ENCODE results near the gene IGSF21. TPM values are rescaled to one million over a fixed set of nuclear protein-coding genes. Genes with fewer than 3 reads are reported as not detected.

IGSF21 gene
- total RNA-seq, 2 experiments from 2014 or later, result not detected

DNA sequence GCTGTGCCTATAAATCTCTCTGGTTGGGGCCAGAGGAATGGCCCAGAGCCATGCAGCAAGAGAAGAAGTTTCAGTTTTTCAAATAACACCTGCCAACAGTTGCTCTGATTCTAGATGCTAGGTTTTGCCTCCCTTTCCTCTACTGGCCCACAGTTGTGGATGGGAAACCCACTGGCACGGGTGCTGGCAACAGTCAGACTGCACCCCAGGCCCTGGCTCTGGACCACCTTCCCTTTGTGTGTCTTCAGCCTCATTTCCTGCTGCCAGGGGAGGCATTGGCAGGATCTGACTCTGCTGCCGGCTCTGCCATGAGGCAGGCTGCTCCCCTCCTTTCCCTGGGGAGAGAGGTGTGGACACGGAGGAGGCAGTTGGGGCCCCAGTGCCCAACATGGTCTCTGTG, 142.0 kb downstream of the IGSF21 start:
- H3K4me1 ChIP-seq (ENCODE audit: insufficient read depth, low read length), result no peaks in the 10 kb centered on the region
- no peaks in the 10 kb centered on the region for H3K27me3 ChIP-seq (ENCODE audit: control insufficient read depth in 1 of 2, insufficient read depth in 2 of 2, low read length in 2 of 2)
- ChIA-PET POLR2A (no interaction called here), CTCF (no interaction called here)
- TF ChIP-seq, protein P1, sequence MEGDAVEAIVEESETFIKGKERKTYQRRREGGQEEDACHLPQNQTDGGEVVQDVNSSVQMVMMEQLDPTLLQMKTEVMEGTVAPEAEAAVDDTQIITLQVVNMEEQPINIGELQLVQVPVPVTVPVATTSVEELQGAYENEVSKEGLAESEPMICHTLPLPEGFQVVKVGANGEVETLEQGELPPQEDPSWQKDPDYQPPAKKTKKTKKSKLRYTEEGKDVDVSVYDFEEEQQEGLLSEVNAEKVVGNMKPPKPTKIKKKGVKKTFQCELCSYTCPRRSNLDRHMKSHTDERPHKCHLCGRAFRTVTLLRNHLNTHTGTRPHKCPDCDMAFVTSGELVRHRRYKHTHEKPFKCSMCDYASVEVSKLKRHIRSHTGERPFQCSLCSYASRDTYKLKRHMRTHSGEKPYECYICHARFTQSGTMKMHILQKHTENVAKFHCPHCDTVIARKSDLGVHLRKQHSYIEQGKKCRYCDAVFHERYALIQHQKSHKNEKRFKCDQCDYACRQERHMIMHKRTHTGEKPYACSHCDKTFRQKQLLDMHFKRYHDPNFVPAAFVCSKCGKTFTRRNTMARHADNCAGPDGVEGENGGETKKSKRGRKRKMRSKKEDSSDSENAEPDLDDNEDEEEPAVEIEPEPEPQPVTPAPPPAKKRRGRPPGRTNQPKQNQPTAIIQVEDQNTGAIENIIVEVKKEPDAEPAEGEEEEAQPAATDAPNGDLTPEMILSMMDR (IDR thresholded peaks at IDR 0.05), result no peak
- H3K4me3 Mint-ChIP-seq, result no peak overlapping the region
- H3K36me3 Mint-ChIP-seq (ENCODE audit: low read depth), result no peaks in the 10 kb centered on the region
- H3K27ac ChIP-seq (ENCODE audit: low read depth in 1 of 2, low read length in 2 of 2), result no peak overlapping the region
- H3K9me3 Mint-ChIP-seq, result no peaks in the 10 kb centered on the region
- ATAC-seq (ENCODE audit: poor library complexity), result no peak
- H3K27ac Mint-ChIP-seq, result no peak overlapping the region
- DNase-seq, result no peak
- H3K4me1 Mint-ChIP-seq (ENCODE audit: low read depth), result no peaks in the 10 kb centered on the region
- H3K36me3 ChIP-seq (ENCODE audit: insufficient read depth, low read length), result no peaks in the 10 kb centered on the region
- no peak overlapping the region for H3K4me3 ChIP-seq (ENCODE audit: low read length)
- intact Hi-C loops (cut with DNase I, micrococcal nuclease), result no loop called here
- H3K9me3 ChIP-seq (ENCODE audit: control insufficient read depth in 1 of 2, insufficient read depth in 1 of 2, low read length in 2 of 2), result peaks cover 7 to 24% of the 10 kb centered on the region in 2 experiments
- peaks cover 27% of the 10 kb centered on the region for H3K27me3 Mint-ChIP-seq

DNA sequence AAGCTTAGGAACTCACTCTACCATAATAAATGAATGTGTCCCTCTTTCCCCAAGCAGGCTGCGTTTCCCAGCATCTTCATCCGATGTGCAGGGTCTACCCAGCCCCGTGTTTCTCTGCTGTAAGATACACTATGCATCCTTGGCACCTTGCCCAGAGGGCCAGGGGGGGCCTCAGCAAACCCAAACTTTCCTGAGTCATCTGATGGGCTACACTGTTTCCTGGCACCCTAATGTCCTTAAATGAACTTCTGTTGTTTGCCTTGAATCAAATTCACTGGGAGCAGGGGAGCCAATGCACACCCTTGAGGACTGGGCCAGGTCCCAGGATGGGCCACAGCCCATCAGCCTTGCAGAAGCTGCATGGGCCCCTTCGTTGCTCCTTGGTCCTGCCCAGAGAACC, 145.5 kb downstream of the IGSF21 start:
- peaks cover 36% of the 10 kb centered on the region for H3K27me3 Mint-ChIP-seq
- H3K27ac ChIP-seq (ENCODE audit: low read depth in 1 of 2, low read length in 2 of 2), result no peak overlapping the region
- intact Hi-C loops (cut with DNase I, micrococcal nuclease), result no loop called here

DNA sequence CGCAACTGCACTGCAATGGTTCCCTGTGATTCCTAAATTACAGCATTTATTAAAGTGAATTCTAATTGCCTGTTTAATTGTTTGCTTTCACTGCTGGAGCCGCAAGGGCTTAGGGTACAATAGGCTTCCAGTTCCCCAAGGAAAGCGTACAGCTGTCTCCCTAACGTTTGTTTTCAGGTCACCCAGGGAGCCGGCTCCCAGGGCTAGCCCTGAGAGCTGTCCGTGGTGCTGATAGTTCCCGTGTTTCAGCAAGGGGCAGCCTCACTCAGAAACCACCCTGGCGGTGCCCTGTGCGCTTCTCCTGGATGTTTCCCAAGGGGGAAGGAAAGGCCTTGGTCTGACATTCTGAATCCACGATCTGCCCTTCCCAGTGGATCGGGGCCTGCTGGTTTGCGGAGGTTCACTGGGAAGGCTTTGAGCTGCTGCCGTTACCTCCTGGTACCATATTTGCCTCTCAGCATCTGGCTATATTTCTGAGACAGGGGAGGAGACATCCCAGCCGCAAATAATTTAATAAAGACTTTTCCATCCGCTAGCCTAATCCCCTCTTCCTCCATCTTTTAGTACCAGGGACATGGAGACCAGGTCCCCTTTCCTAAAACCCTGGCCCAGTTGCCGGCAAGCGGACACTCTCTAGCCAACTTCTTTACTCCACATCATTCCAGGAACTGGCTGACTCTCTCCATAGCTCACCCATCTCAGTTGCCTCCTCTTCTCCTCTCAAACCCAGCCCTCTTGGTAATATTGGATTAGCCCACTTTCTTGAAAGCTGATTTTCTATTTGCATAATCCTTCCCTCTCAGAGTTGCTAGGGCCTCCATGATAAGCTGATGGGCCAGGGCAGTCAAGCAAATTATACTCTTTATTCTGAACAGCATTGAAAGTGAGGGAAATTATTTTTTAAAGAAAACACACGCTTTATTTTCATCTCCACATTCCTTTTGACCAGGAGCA, 149.0 kb downstream of the IGSF21 start:
- no peaks in the 10 kb centered on the region for H3K4me1 ChIP-seq (ENCODE audit: insufficient read depth, low read length)
- ChIA-PET CTCF (no interaction called here), POLR2A (no interaction called here)
- Mint-ChIP-seq H3K27me3 (peaks cover 33% of the 10 kb centered on the region), H3K27ac (no peak overlapping the region), H3K9me3 (no peaks in the 10 kb centered on the region), H3K4me3 (no peak overlapping the region), H3K4me1 (ENCODE audit: low read depth) (no peaks in the 10 kb centered on the region), H3K36me3 (ENCODE audit: low read depth) (no peaks in the 10 kb centered on the region)
- no peak for ATAC-seq (ENCODE audit: poor library complexity)
- TF ChIP-seq, protein P1 (IDR thresholded peaks at IDR 0.05), result no peak
- peak in 1 of 14 experiments; percentile 3 for DNase-seq
- peaks cover under 1 to 20% of the 10 kb centered on the region in 2 experiments for H3K9me3 ChIP-seq (ENCODE audit: control insufficient read depth in 1 of 2, insufficient read depth in 1 of 2, low read length in 2 of 2)
- H3K4me3 ChIP-seq (ENCODE audit: low read length), result no peak overlapping the region
- no peaks in the 10 kb centered on the region for H3K36me3 ChIP-seq (ENCODE audit: insufficient read depth, low read length)
- intact Hi-C loops (cut with DNase I, micrococcal nuclease), result no loop called here
- no peak overlapping the region for H3K27ac ChIP-seq (ENCODE audit: low read depth in 1 of 2, low read length in 2 of 2)
- no peaks in the 10 kb centered on the region for H3K27me3 ChIP-seq (ENCODE audit: control insufficient read depth in 1 of 2, insufficient read depth in 2 of 2, low read length in 2 of 2)

More for the DNA sequence above, 145.5 kb downstream of the IGSF21 start:
- no peak overlapping the region for H3K4me3 Mint-ChIP-seq
- no peak overlapping the region for H3K27ac Mint-ChIP-seq
- H3K9me3 Mint-ChIP-seq, result no peaks in the 10 kb centered on the region
- Histone ChIP-seq H3K4me1 (ENCODE audit: insufficient read depth, low read length) (no peaks in the 10 kb centered on the region), H3K36me3 (ENCODE audit: insufficient read depth, low read length) (no peaks in the 10 kb centered on the region), H3K27me3 (ENCODE audit: control insufficient read depth in 1 of 2, insufficient read depth in 2 of 2, low read length in 2 of 2) (no peaks in the 10 kb centered on the region), H3K9me3 (ENCODE audit: control insufficient read depth in 1 of 2, insufficient read depth in 1 of 2, low read length in 2 of 2) (peaks cover 7 to 24% of the 10 kb centered on the region in 2 experiments), H3K4me3 (ENCODE audit: low read length) (no peak overlapping the region)
- ATAC-seq (ENCODE audit: poor library complexity), result no peak
- H3K36me3 Mint-ChIP-seq (ENCODE audit: low read depth), result no peaks in the 10 kb centered on the region
- CTCF ChIA-PET, result interaction anchor here (0.5 kb wide), 1 partner anchor 21 kb away, joined by 3 read pairs; no protein-coding TSS in a partner anchor
- POLR2A ChIA-PET, result no interaction called here
- DNase-seq, result no peak
- TF ChIP-seq, protein P1 (IDR thresholded peaks at IDR 0.05), result no peak
- H3K4me1 Mint-ChIP-seq (ENCODE audit: low read depth), result no peaks in the 10 kb centered on the region

All from CD4-positive, alpha-beta T cell (primary cell).